ENCODE data around the gene CDK5RAP2. TPM values are rescaled to one million over a fixed set of nuclear protein-coding genes. Genes with fewer than 3 reads are reported as not detected.

Gene CDK5RAP2
- total RNA-seq, 4 donors from 2014 or later = 41.6 to 77.2 (median 43.2) TPM

DNA sequence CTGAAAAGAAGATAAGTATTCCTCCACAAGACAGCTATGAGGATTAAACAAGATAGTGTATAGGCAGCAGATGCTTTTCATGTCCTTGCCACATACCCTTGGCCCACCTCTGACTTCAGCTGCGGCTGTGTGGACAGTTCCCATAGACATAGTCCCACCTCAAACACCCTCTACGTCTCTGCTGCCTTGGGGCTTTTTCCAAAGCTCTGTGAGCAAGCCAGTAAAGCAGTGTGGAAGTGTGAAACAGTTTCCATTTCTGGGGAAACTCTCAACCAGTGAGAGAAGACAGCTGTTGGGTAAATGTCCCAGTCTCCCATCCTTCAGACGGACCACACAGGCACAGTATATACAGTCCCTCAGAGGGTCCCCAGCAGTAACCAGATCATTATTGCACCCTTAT is 125.5 kb downstream of the CDK5RAP2 start:
- TF ChIP-seq POLR2AphosphoS5 (IDR thresholded peaks at IDR 0.05) (no peak), POLR2A (IDR thresholded peaks at IDR 0.05) (no peak), EP300 (IDR thresholded peaks at IDR 0.05) (no peak)
- TF ChIP-seq, protein P1, sequence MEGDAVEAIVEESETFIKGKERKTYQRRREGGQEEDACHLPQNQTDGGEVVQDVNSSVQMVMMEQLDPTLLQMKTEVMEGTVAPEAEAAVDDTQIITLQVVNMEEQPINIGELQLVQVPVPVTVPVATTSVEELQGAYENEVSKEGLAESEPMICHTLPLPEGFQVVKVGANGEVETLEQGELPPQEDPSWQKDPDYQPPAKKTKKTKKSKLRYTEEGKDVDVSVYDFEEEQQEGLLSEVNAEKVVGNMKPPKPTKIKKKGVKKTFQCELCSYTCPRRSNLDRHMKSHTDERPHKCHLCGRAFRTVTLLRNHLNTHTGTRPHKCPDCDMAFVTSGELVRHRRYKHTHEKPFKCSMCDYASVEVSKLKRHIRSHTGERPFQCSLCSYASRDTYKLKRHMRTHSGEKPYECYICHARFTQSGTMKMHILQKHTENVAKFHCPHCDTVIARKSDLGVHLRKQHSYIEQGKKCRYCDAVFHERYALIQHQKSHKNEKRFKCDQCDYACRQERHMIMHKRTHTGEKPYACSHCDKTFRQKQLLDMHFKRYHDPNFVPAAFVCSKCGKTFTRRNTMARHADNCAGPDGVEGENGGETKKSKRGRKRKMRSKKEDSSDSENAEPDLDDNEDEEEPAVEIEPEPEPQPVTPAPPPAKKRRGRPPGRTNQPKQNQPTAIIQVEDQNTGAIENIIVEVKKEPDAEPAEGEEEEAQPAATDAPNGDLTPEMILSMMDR (IDR thresholded peaks at IDR 0.05) = no peak
- no peaks in the 10 kb centered on the region for H3K27me3 ChIP-seq
- ATAC-seq = no peak
- H3K4me1 ChIP-seq = no peaks in the 10 kb centered on the region
- 50 to 62% methylated on average over 3 of the region's 3 CpGs for WGBS, 2 donors (ENCODE audit: low coverage in 1 of 2)
- peaks cover 0 to 13% (median 0%) of the 10 kb centered on the region in 3 donors for H3K9me3 ChIP-seq
- H3K27ac ChIP-seq = no peak overlapping the region
- no peak overlapping the region for H3K4me3 ChIP-seq
- H3K36me3 ChIP-seq = peaks cover 0 to 95% of the 10 kb centered on the region in 2 donors

DNA sequence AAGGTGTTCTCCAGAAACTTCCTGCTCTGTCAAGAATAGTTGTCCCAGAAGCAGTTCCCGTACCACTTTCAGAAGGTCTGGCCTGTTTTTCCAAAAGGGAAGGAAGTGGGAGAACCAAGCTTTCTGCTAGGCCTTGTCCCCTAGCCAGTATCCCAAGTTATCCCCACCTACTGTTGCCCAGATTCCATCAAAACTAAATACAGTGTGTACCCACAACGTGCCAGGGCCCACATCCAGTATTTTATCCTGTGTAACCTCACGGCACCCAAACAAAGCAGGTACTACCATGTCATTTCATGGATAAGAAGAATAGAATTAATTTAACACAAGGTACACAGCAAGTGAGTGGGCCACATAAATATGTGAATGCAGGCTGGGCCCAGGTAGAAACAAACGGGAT is 126.2 kb downstream of the CDK5RAP2 start:
- 88 to 95% methylated on average over 3 to 4 of the region's 4 CpGs for WGBS, 2 donors (ENCODE audit: low coverage in 1 of 2)
- H3K4me3 ChIP-seq = no peak overlapping the region

DNA sequence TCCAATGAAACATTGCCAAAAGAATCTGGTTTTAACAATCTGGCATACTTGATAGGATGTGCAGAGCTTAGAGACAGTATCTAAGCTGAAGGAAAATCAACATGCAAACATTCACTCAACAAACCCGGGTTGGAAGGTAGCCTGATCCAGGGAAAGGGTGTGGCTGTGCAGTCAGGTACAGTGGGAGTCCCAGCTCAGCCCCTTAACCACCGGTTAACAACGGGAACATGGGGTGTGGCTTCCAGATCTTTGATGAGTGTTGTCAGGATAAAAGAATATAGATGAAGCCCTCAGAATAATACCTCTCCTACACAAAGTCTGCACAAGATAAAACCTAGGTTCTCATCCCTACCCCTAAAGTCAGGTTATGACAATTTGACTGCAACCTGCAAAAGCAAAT is 127.3 kb downstream of the CDK5RAP2 start:
- no peak for TF ChIP-seq POLR2AphosphoS5 (IDR thresholded peaks at IDR 0.05)
- TF ChIP-seq, protein P1 (IDR thresholded peaks at IDR 0.05) = no peak
- TF ChIP-seq POLR2A (IDR thresholded peaks at IDR 0.05) = no peak
- TF ChIP-seq EP300 (IDR thresholded peaks at IDR 0.05) = no peak
- ATAC-seq = no peak
- H3K27me3 ChIP-seq = no peaks in the 10 kb centered on the region
- no peaks in the 10 kb centered on the region for H3K4me1 ChIP-seq
- no peak overlapping the region for H3K4me3 ChIP-seq
- WGBS, 2 donors (ENCODE audit: low coverage in 1 of 2) = 80% methylated on average over 2 of the region's 3 CpGs; no CpG with 5 or more reads in 1 of the 2 donors
- H3K36me3 ChIP-seq = peaks cover 0 to 84% of the 10 kb centered on the region in 2 donors
- peaks cover 0 to 13% (median 0%) of the 10 kb centered on the region in 3 donors for H3K9me3 ChIP-seq
- H3K27ac ChIP-seq = no peak overlapping the region

More for the DNA sequence above, 126.2 kb downstream of the CDK5RAP2 start:
- TF ChIP-seq POLR2AphosphoS5 (IDR thresholded peaks at IDR 0.05) = no peak
- TF ChIP-seq EP300 (IDR thresholded peaks at IDR 0.05) = no peak
- TF ChIP-seq, protein P1 (IDR thresholded peaks at IDR 0.05) = no peak
- no peak for TF ChIP-seq POLR2A (IDR thresholded peaks at IDR 0.05)
- Histone ChIP-seq H3K4me1 (no peaks in the 10 kb centered on the region), H3K36me3 (peaks cover 0 to 89% of the 10 kb centered on the region in 2 donors), H3K9me3 (peaks cover 0 to 13% (median 0%) of the 10 kb centered on the region in 3 donors), H3K27me3 (no peaks in the 10 kb centered on the region), H3K27ac (no peak overlapping the region)
- ATAC-seq = no peak

DNA sequence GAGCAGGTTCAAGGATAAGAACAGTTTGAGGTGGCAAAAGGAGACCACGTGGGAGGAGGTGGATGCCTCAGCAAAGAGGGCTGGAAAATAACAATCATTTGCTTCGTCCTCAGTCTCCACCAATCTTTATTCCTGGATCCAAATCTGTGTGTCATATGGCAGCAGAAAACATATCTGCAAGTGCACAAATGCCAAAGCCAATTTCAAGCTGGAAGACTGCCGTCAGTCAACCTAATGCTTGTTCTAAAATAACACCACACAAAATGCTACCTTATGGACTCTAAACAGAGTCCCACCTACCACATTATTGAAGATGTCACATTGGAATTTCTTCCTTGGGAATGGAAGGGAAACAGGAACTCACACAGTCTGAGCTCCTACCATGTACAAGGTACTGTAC is 129.1 kb downstream of the CDK5RAP2 start:
- no peak for ATAC-seq
- H3K27ac ChIP-seq = no peak overlapping the region
- H3K9me3 ChIP-seq = peaks cover 0 to 2% (median 0%) of the 10 kb centered on the region in 3 donors
- H3K36me3 ChIP-seq = peaks cover 0 to 84% of the 10 kb centered on the region in 2 donors
- WGBS, 2 donors (ENCODE audit: low coverage in 1 of 2) = 86 to 94% methylated on average over 2 to 3 of the region's 3 CpGs
- no peaks in the 10 kb centered on the region for H3K4me1 ChIP-seq
- TF ChIP-seq EP300 (IDR thresholded peaks at IDR 0.05) (no peak), POLR2A (IDR thresholded peaks at IDR 0.05) (no peak), POLR2AphosphoS5 (IDR thresholded peaks at IDR 0.05) (no peak)
- TF ChIP-seq, protein P1 (IDR thresholded peaks at IDR 0.05) = no peak
- H3K4me3 ChIP-seq = no peak overlapping the region
- no peaks in the 10 kb centered on the region for H3K27me3 ChIP-seq

DNA sequence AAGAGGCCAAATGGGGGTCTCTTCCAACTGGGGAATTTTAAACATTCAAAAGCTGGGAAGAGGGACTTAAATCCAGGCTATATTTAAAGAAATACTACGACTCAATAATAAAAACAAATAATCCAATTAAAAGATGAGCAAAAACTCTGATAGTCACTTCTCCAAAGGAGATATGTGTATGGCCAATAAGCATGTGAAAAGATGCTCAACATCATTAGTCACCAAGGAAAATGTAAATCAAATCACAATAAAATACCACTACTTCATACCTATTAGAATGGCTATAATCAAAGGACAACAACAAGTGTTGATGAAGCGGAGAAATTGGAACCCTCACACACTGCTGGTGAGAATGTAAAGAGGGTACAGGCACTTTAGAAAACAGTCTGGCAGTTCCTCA is 130.4 kb downstream of the CDK5RAP2 start:
- H3K36me3 ChIP-seq = peaks cover 0 to 82% of the 10 kb centered on the region in 2 donors
- ATAC-seq = no peak
- no peak overlapping the region for H3K4me3 ChIP-seq
- WGBS, 2 donors (ENCODE audit: low coverage in 1 of 2) = 93 to 100% methylated on average over 2 of the region's 2 CpGs
- TF ChIP-seq EP300 (IDR thresholded peaks at IDR 0.05) (no peak), POLR2A (IDR thresholded peaks at IDR 0.05) (no peak), POLR2AphosphoS5 (IDR thresholded peaks at IDR 0.05) (no peak)
- TF ChIP-seq, protein P1 (IDR thresholded peaks at IDR 0.05) = no peak
- no peak overlapping the region for H3K27ac ChIP-seq
- H3K9me3 ChIP-seq = no peaks in the 10 kb centered on the region
- no peaks in the 10 kb centered on the region for H3K4me1 ChIP-seq
- no peaks in the 10 kb centered on the region for H3K27me3 ChIP-seq
